HG03108 (cell line): ENCODE measurements around the gene NDRG2.
"Not testable (repeated sequence)": the region's sequence is repeated elsewhere in the genome, so short reads cannot be mapped to it uniquely, and the experiment has no call there.

Experiments
- ATAC-seq: cut with Tn5 transposase; IDR thresholded peaks from one replicate; pipeline ENCODE4 v1.9.1; 2021; ENCODE audit warnings: moderate library complexity; ENCODE audit not compliant: unreplicated experiment

Gene NDRG2

GRCh38 chr14:21015312-21015711 lies 9.5 kb downstream of the NDRG2 start:
- no peak for ATAC-seq

- ATAC-seq, result peak; percentile 54
Measured at GRCh38 chr14:21014761-21015190, 10.1 kb downstream of the NDRG2 start.

GRCh38 chr14:21011136-21011535 lies 13.7 kb downstream of the NDRG2 start:
- no peak for ATAC-seq

DNA sequence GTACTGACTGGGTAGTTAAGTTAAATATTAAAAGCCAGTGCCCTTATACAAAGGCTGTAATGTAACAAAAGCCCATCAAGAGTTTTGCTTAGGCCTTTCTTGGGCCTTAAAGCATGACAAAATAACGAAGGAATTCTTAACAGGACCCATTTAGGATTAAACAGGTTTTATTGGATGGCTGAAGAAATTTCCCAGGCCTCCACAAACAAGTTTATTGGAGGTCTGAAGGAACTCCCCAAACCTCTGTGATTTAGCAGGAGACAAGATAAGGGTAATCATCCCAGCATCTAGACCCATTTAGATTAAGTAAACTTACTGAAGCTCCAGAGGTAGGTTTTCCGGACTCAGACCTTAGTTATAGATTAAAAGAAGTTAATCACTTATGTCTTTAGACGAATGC lies 15.1 kb downstream of the NDRG2 start:
- ATAC-seq, result not testable (repeated sequence)

- no peak for ATAC-seq
Measured at GRCh38 chr14:21003788-21004346, 21.0 kb downstream of the NDRG2 start.

DNA sequence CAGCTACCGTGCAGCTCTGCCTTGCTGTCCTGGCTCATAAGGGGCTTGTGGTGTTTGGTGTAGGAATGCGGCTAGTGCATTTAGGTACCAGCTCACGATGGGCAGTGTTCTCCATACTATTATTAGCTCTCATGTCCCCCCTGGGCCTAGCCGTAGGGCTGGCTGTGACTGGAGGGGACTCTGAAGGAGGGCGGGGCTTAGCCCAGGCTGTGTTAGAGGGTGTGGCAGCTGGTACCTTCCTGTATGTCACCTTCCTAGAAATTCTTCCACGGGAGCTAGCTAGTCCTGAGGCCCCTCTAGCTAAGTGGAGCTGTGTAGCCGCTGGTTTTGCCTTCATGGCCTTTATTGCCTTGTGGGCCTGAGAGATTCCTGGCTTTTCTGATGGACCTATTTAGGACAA lies 23.6 kb downstream of the NDRG2 start:
- no peak for ATAC-seq

GRCh38 chr14:20999591-20999990 lies 25.3 kb downstream of the NDRG2 start:
- no peak for ATAC-seq

DNA sequence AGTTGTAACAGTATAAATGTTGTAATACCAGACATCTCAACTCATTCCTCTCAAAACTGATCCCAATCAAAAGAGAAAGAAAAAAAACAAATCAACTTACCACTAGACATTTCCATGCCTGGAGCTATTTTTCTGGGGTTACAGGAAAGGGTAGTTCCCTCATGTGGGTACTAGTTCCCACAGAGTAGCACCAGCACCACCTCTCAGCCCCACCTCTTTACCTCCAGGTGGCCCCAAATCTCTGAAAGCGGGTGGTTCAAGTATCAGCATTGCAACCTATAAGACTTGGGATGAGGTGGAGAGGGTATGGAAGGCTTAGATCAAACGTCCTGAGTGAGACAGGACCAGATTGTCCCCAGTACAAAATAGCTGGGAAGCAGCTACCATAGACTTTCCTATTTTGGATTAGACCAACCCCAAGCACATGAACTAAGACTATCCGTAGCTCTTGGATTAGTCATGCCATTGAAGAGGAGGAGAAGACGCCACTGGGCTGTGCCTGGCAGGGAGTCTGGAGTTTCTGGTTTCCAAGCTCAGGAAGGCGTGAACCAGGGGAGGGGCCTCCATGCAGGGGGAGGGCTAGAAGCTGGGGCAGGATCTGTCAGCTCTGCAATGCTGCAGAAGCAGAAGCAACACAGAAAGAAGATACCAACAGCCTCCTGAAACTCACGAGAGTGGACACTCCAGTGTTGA lies 26.0 kb downstream of the NDRG2 start, which contains the start of gene SLC39A2:
TSS of gene SLC39A2 (plus strand) at position 620 of the 693 bp plus-strand sequence. CDS start 154 bp downstream, outside the sequence.
- no peak for ATAC-seq

GRCh38 chr14:20998139-20998538 lies 26.7 kb downstream of the NDRG2 start:
- ATAC-seq, result no peak

- no peak for ATAC-seq
Measured at GRCh38 chr14:20997564-20997963, 27.3 kb downstream of the NDRG2 start.

GRCh38 chr14:20997115-20997514 lies 27.7 kb downstream of the NDRG2 start:
- ATAC-seq, result no peak

- no peak for ATAC-seq
Measured at GRCh38 chr14:20996521-20996920, 28.3 kb downstream of the NDRG2 start.

DNA sequence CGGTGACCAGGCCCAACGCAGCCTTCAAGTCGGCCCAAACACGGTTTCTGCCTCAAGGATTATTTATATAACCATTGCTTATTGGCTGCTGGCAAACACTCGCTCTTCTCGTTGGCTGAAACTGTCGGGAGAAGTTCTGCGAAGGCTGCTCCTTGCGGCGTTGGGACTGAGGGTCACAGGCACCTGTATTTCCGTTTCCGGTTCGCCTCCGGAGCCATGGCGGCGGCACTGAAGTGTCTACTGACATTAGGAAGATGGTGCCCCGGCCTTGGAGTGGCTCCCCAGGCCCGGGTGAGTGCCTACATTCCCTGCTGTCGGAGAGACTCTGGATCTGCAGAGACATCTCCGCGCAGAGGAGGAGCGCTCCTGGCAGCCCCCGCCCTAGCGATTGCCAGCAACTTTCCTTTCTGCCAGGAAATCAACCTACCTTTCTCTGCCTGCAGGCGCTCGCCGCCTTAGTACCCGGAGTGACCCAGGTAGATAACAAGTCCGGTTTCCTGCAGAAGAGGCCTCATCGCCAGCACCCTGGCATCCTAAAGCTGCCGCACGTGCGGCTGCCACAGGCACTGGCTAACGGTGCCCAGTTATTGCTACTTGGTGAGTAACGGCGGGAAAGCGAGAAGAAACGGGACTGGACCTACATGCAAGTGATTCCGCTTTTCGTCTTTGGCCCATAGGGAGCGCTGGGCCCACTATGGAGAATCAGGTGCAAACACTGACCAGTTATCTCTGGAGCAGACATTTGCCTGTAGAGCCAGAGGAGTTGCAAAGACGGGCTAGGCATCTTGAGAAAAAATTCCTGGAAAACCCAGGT lies 34.9 kb downstream of the NDRG2 start, which contains the start of gene METTL17:
TSS of gene METTL17 (plus strand) at position 194 of the 814 bp plus-strand sequence. CDS start at position 217, 23 bp downstream.
- peak; percentile 93 for ATAC-seq

- ATAC-seq, result no peak
Measured at GRCh38 chr14:20989471-20989786, 35.4 kb downstream of the NDRG2 start.

- ATAC-seq, result no peak
Measured at GRCh38 chr14:20988717-20989470, 36.0 kb downstream of the NDRG2 start.

DNA sequence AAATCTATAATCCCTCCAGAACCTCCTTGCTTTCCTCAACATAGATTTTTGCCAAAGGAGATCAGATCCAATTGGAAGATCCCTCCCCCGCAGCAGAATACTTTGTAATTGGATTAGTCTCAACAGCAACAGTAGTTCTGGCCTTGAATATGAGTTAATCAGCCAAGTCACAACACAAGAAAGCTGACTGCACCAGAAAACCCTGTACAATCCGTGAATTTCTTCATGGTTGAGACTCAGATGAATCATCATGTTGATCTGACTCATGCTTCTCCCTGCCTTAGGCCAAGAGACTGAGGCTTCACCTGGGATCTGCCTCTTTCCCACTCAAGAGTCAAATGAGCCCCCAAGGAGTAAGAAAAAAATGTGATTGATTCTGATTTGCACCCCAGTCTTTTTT lies 38.0 kb downstream of the NDRG2 start:
- ATAC-seq, result no peak

- not testable (repeated sequence) for ATAC-seq
Measured at GRCh38 chr14:20985650-20986049, 39.2 kb downstream of the NDRG2 start.

- ATAC-seq, result no peak
Measured at GRCh38 chr14:20982646-20983369, 42.1 kb downstream of the NDRG2 start.

DNA sequence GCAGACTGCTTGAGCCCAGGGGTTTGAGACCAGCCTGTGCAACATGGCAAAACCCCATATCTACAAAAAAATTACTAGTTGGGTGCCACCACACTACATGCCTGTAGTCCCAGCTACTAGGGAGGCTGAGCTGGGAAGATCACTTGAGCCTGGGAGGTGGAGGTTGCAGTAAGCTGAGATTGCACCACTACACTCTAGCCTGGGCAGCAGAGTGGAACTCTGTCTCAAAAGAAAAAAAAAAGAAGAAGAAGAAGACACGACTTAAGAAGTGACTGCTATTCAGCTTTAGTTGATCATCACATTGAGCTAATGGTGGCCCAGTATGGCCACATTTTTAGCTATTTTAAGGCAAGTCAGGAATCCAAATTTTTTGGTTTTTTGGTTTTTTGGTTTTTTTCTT lies 44.0 kb downstream of the NDRG2 start:
- ATAC-seq, result no peak

GRCh38 chr14:20978687-20979086 lies 46.2 kb downstream of the NDRG2 start:
- ATAC-seq, result no peak
